HG03457 (cell line): ENCODE results near the gene KCND2.
"Not testable (repeated sequence)": the region's sequence is repeated elsewhere in the genome, so short reads cannot be mapped to it uniquely, and the experiment has no call there.

Source experiments
- ATAC-seq: cut with Tn5 transposase; IDR thresholded peaks from one replicate; pipeline ENCODE4 v1.9.1; 2021; ENCODE audit warnings: moderate number of reproducible peaks; ENCODE audit not compliant: unreplicated experiment

The KCND2 gene

GRCh38 chr7:120578657-120579056 is 305.7 kb downstream of the KCND2 start:
- not testable (repeated sequence) for ATAC-seq

GRCh38 chr7:120582916-120583315 is 309.9 kb downstream of the KCND2 start:
- no peak for ATAC-seq

GRCh38 chr7:120583899-120584586 is 311.1 kb downstream of the KCND2 start:
- ATAC-seq = no peak

- ATAC-seq = no peak
These were observed 313.6 kb downstream of the KCND2 start for GRCh38 chr7:120586571-120586970.

- no peak for ATAC-seq
These were observed 314.3 kb downstream of the KCND2 start for GRCh38 chr7:120587243-120587642.

- no peak for ATAC-seq
These were observed 315.4 kb downstream of the KCND2 start for GRCh38 chr7:120588416-120588815.

- no peak for ATAC-seq
These were observed 315.9 kb downstream of the KCND2 start for GRCh38 chr7:120588862-120589261.

GRCh38 chr7:120600607-120601006 is 327.6 kb downstream of the KCND2 start:
- no peak for ATAC-seq

- no peak for ATAC-seq
These were observed 330.4 kb downstream of the KCND2 start for GRCh38 chr7:120603366-120603765.

- no peak for ATAC-seq
These were observed 336.3 kb downstream of the KCND2 start for GRCh38 chr7:120609136-120609753.

- no peak for ATAC-seq
These were observed 339.0 kb downstream of the KCND2 start for GRCh38 chr7:120611975-120612374.

- ATAC-seq = no peak
These were observed 342.7 kb downstream of the KCND2 start for GRCh38 chr7:120615703-120616102.

- ATAC-seq = no peak
These were observed 344.3 kb downstream of the KCND2 start for GRCh38 chr7:120617275-120617674.

- ATAC-seq = no peak
These were observed 355.3 kb downstream of the KCND2 start for GRCh38 chr7:120628251-120628650.

GRCh38 chr7:120639884-120640283 is 366.9 kb downstream of the KCND2 start:
- ATAC-seq = no peak

GRCh38 chr7:120645966-120646365 is 373.0 kb downstream of the KCND2 start:
- ATAC-seq = no peak

GRCh38 chr7:120654241-120654640 is 381.3 kb downstream of the KCND2 start:
- ATAC-seq = no peak

- no peak for ATAC-seq
These were observed 385.5 kb downstream of the KCND2 start for GRCh38 chr7:120658516-120658915.

GRCh38 chr7:120662291-120662690 is 389.3 kb downstream of the KCND2 start:
- no peak for ATAC-seq

- no peak for ATAC-seq
These were observed 392.1 kb downstream of the KCND2 start for GRCh38 chr7:120665068-120665467.

GRCh38 chr7:120675076-120675475 is 402.1 kb downstream of the KCND2 start:
- ATAC-seq = no peak

- ATAC-seq = no peak
These were observed 404.6 kb downstream of the KCND2 start for GRCh38 chr7:120677535-120677934.

GRCh38 chr7:120680985-120681384 is 408.0 kb downstream of the KCND2 start:
- ATAC-seq = no peak
